Measurements from ENCODE around the gene AKR7A3. TPM values are rescaled to one million over a fixed set of nuclear protein-coding genes. Genes with fewer than 3 reads are reported as not detected.

Gene AKR7A3
- 0.33 and 0.59 TPM in 2 replicates for total RNA-seq

GRCh38 chr1:19288324-19289241 is at the start of gene AKR7A3:
Gene AKR7A3 (minus strand): TSS chr1:19288770. CDS start chr1:19288709, 61 bp downstream.

GRCh38 chr1:19311931-19312781 is 23.6 kb upstream of the AKR7A3 start, which contains the start of the genes AKR7A2 and SLC66A1:
Gene AKR7A2 (minus strand): TSS chr1:19312144. CDS start chr1:19312124, 20 bp downstream.
Gene SLC66A1 (plus strand): TSS chr1:19312326. CDS start chr1:19317678, 5,352 bp downstream.

GRCh38 chr1:19251305-19252196 is 37.0 kb downstream of the AKR7A3 start, which contains the start of the genes EMC1 and MRTO4:
Gene EMC1 (minus strand): TSS chr1:19251524. CDS start chr1:19251509, 15 bp downstream.
Gene MRTO4 (plus strand): TSS chr1:19251805. CDS start chr1:19251836, 31 bp downstream.

Other genes starting within 250 kb of the AKR7A3 start
- gene UBR4, start 78.5 kb downstream of the AKR7A3 start, total RNA-seq, result 169 and 193 TPM in 2 replicates
- gene EMC1, start 37.2 kb downstream of the AKR7A3 start, total RNA-seq, result 141 and 191 TPM in 2 replicates
- gene MRTO4, start 37.0 kb downstream of the AKR7A3 start, total RNA-seq, result 14.7 and 16.3 TPM in 2 replicates
- 61.3 and 70.8 TPM in 2 replicates for gene AKR7A2, start 23.4 kb upstream of the AKR7A3 start, total RNA-seq
- 15.9 and 31.2 TPM in 2 replicates for gene SLC66A1, start 23.6 kb upstream of the AKR7A3 start, total RNA-seq
- 143 and 157 TPM in 2 replicates for gene CAPZB, start 196.8 kb upstream of the AKR7A3 start, total RNA-seq

Data from smooth muscle cell of the pulmonary artery (primary cell).